ENCODE results near the gene TSPEAR. TPM values are rescaled to one million over a fixed set of nuclear protein-coding genes. Genes with fewer than 3 reads are reported as not detected.

The TSPEAR gene
- total and polyA plus RNA-seq, 11 donors: 0.01 to 2.6 (median 0.71) TPM; not detected in 2

- Histone ChIP-seq H3K27me3 (peaks cover 0 to 13% (median 0%) of the 10 kb centered on the region in 9 donors), H3K4me3 (no peak overlapping the region), H3K4me1 (no peaks in the 10 kb centered on the region), H3K9me3 (no peaks in the 10 kb centered on the region), H3K36me3 (no peaks in the 10 kb centered on the region), H3K27ac (no peak overlapping the region)
- ATAC-seq: no peak
- no peak for TF ChIP-seq POLR2A (IDR thresholded peaks at IDR 0.05)
- TF ChIP-seq, protein P1, sequence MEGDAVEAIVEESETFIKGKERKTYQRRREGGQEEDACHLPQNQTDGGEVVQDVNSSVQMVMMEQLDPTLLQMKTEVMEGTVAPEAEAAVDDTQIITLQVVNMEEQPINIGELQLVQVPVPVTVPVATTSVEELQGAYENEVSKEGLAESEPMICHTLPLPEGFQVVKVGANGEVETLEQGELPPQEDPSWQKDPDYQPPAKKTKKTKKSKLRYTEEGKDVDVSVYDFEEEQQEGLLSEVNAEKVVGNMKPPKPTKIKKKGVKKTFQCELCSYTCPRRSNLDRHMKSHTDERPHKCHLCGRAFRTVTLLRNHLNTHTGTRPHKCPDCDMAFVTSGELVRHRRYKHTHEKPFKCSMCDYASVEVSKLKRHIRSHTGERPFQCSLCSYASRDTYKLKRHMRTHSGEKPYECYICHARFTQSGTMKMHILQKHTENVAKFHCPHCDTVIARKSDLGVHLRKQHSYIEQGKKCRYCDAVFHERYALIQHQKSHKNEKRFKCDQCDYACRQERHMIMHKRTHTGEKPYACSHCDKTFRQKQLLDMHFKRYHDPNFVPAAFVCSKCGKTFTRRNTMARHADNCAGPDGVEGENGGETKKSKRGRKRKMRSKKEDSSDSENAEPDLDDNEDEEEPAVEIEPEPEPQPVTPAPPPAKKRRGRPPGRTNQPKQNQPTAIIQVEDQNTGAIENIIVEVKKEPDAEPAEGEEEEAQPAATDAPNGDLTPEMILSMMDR (IDR thresholded peaks at IDR 0.05): no peak
- 85 to 86% (median 85%) methylated on average over 36 to 37 of the region's 37 CpGs for WGBS, 4 donors
- intact Hi-C loops (cut with DNase I): no loop called here
- peak in 3 of 5 donors; percentile 12 to 33 (median 19) for DNase-seq
Observed at GRCh38 chr21:44527156-44527982, 184.0 kb downstream of the TSPEAR start.

- Histone ChIP-seq H3K27ac (no peak overlapping the region), H3K36me3 (no peaks in the 10 kb centered on the region), H3K4me3 (no peak overlapping the region), H3K9me3 (no peaks in the 10 kb centered on the region), H3K4me1 (no peaks in the 10 kb centered on the region), H3K27me3 (peaks cover 0 to 6% (median 0%) of the 10 kb centered on the region in 9 donors)
- no peak for ATAC-seq
- TF ChIP-seq, protein P1 (IDR thresholded peaks at IDR 0.05): no peak
- TF ChIP-seq POLR2A (IDR thresholded peaks at IDR 0.05): no peak
- DNase-seq: peak in 1 of 5 donors; percentile 33
- intact Hi-C loops (cut with DNase I): no loop called here
- 82 to 89% (median 86%) methylated on average over 10 to 12 of the region's 12 CpGs for WGBS, 4 donors
Observed at GRCh38 chr21:44526096-44526997, 185.0 kb downstream of the TSPEAR start.

- intact Hi-C loops (cut with DNase I): no loop called here
- H3K36me3 ChIP-seq: no peaks in the 10 kb centered on the region
- 86 to 93% (median 89%) methylated on average over 19 to 20 of the region's 20 CpGs for WGBS, 4 donors
- DNase-seq (peak in 2 of 5 donors; percentile 12 to 14), ATAC-seq (no peak)
- no peak overlapping the region for H3K27ac ChIP-seq
- TF ChIP-seq, protein P1 (IDR thresholded peaks at IDR 0.05): no peak
- H3K4me3 ChIP-seq: no peak overlapping the region
- peaks cover 0 to 1% (median 0%) of the 10 kb centered on the region in 9 donors for H3K27me3 ChIP-seq
- H3K4me1 ChIP-seq: no peaks in the 10 kb centered on the region
- H3K9me3 ChIP-seq: no peaks in the 10 kb centered on the region
Observed at GRCh38 chr21:44525391-44526095, 185.8 kb downstream of the TSPEAR start.
